ENCODE data around the gene RPS2. TPM values are rescaled to one million over a fixed set of nuclear protein-coding genes. Genes with fewer than 3 reads are reported as not detected.
"Not testable (repeated sequence)": the region's sequence is repeated elsewhere in the genome, so short reads cannot be mapped to it uniquely, and the experiment has no call there.

RPS2 gene
- polyA plus RNA-seq, 1 of the 3 experiments (the other 2 are of a cell fraction): 6,384 TPM

GRCh38 chr16:1959269-1960039 lies 5.2 kb downstream of the RPS2 start, which contains the start of gene NDUFB10 (continued):
- peak; percentile 82 for TF ChIP-seq CHD2 (IDR thresholded peaks at IDR 0.05; ENCODE audit: low read length, partially characterized antibody)
- TF ChIP-seq MEF2A (IDR thresholded peaks at IDR 0.05; ENCODE audit: borderline replicate concordance, low read depth): no peak
- no peak; the same call in 1 of the 2 replicates for TF ChIP-seq MAX (IDR thresholded peaks at IDR 0.05; ENCODE audit: low read depth)
- TF ChIP-seq RAD21 (IDR thresholded peaks at IDR 0.05; ENCODE audit: low read length): peak; percentile 45
- TF ChIP-seq POLR2AphosphoS5 (IDR thresholded peaks at IDR 0.05; ENCODE audit: low read depth, low read length): peak; percentile 91
- no peak for TF ChIP-seq EZH2phosphoT487 (IDR thresholded peaks at IDR 0.05; ENCODE audit: borderline replicate concordance, low read depth)
- TF ChIP-seq SIN3A (IDR thresholded peaks at IDR 0.05; ENCODE audit: borderline replicate concordance, low read depth, low read length): no peak
- TF ChIP-seq TAF1 (IDR thresholded peaks at IDR 0.05; ENCODE audit: borderline replicate concordance, low read depth, low read length): peak; percentile 85; the same call in 1 of the 2 replicates
- TF ChIP-seq YY1 (IDR thresholded peaks at IDR 0.05; ENCODE audit: low read depth): peak; percentile 54; the same call in 1 of the 2 replicates
- TF ChIP-seq MXI1 (IDR thresholded peaks at IDR 0.05; ENCODE audit: low read depth, low read length): peak; percentile 74
- no peak for TF ChIP-seq FOXJ3 (CRISPR knock-in tag; IDR thresholded peaks at IDR 0.05)
- TF ChIP-seq RCOR1 (IDR thresholded peaks at IDR 0.05; ENCODE audit: low read length): no peak
- no peak for TF ChIP-seq FOXM1 (IDR thresholded peaks at IDR 0.05; ENCODE audit: low read depth)
- TF ChIP-seq TCF12 (IDR thresholded peaks at IDR 0.05): no peak

GRCh38 chr16:1958715-1959268 lies 5.8 kb downstream of the RPS2 start:
- H4K20me1 ChIP-seq (ENCODE audit: insufficient read depth): peaks cover 32% of the 10 kb centered on the region

GRCh38 chr16:1958143-1958491 lies 6.5 kb downstream of the RPS2 start:
- WGBS (ENCODE audit: low lambda C conversion rate): no CpG with 5 or more reads among the region's 30 CpGs
- Histone ChIP-seq H4K20me1 (ENCODE audit: insufficient read depth) (peaks cover 26% of the 10 kb centered on the region), H3K79me2 (ENCODE audit: insufficient read depth) (peaks cover 35% of the 10 kb centered on the region), H3K4me1 (ENCODE audit: control insufficient read depth in 1 of 2, insufficient read depth in 2 of 2, low read depth in 1 of 2, low read length in 1 of 2) (peaks cover 0 to 40% of the 10 kb centered on the region in 2 experiments; a peak in 1 of 4 replicates), H3F3A (replicated peaks; ENCODE audit: insufficient read depth) (peaks cover 25% of the 10 kb centered on the region), H3K36me3 (replicated peaks in 1 of 2; ENCODE audit: control insufficient read depth in 1 of 2, insufficient read depth in 2 of 2, low read length in 1 of 2) (peaks cover 11 to 20% of the 10 kb centered on the region in 2 experiments)
- ChIA-PET CTCF (interaction anchor here (0.8 to 2.5 kb wide), 7 partner anchors 8 to 175 kb away, joined by 3 to 8 read pairs (median 4); partner anchors contain the start of genes MSRB1 and NUBP2), POLR2A (interaction anchor here (0.7 kb wide), 1 partner anchor 15 kb away, joined by 3 read pairs; the partner anchor contains the start of gene MSRB1)
- not testable (repeated sequence) for H3K4me2 ChIP-seq; H2AFZ ChIP-seq (ENCODE audit: low read depth); H3K9ac ChIP-seq; H3K27ac ChIP-seq (ENCODE audit: low read depth in 2 of 2, low read length in 1 of 2); H3K4me3 ChIP-seq (ENCODE audit: low read depth in 2 of 2, low read length in 1 of 2); DNase-seq; H3K9me2 ChIP-seq; H3K27me3 ChIP-seq (ENCODE audit: insufficient read depth); H3K9me3 ChIP-seq

More at GRCh38 chr16:1958715-1959268, 5.8 kb downstream of the RPS2 start:
- Histone ChIP-seq H2AFZ (ENCODE audit: low read depth) (peak overlapping the region; percentile 83; the same call in 1 of the 2 replicates), H3K4me1 (ENCODE audit: control insufficient read depth in 1 of 2, insufficient read depth in 2 of 2, low read depth in 1 of 2, low read length in 1 of 2) (peaks cover 0 to 47% of the 10 kb centered on the region in 2 experiments; a peak in 1 of 4 replicates), H3K36me3 (replicated peaks in 1 of 2; ENCODE audit: control insufficient read depth in 1 of 2, insufficient read depth in 2 of 2, low read length in 1 of 2) (peaks cover 18 to 23% of the 10 kb centered on the region in 2 experiments), H3K9ac (no peak overlapping the region), H3F3A (replicated peaks; ENCODE audit: insufficient read depth) (peaks cover 32% of the 10 kb centered on the region), H3K4me3 (ENCODE audit: low read depth in 2 of 2, low read length in 1 of 2) (peak overlapping the region; percentile 58 to 86; a peak in 3 of 4 replicates), H3K9me3 (no peaks in the 10 kb centered on the region), H3K79me2 (ENCODE audit: insufficient read depth) (peaks cover 42% of the 10 kb centered on the region), H3K27me3 (ENCODE audit: insufficient read depth) (no peaks in the 10 kb centered on the region), H3K27ac (ENCODE audit: low read depth in 2 of 2, low read length in 1 of 2) (peak overlapping the region in 1 of 2 experiments; percentile 73; a peak in 3 of 4 replicates), H3K4me2 (peak overlapping the region; percentile 76; the same call in 1 of the 2 replicates), H3K9me2 (no peaks in the 10 kb centered on the region)
- POLR2A ChIA-PET: interaction anchor here (0.7 kb wide), 1 partner anchor 16 kb away, joined by 3 read pairs; the partner anchor contains the start of gene MSRB1
- CTCF ChIA-PET: interaction anchor here (0.8 to 2.5 kb wide), 7 partner anchors 9 to 176 kb away, joined by 3 to 8 read pairs (median 5); partner anchors contain the start of genes MSRB1 and NUBP2
- TF ChIP-seq ZBTB33 (IDR thresholded peaks at IDR 0.05; ENCODE audit: borderline replicate concordance, low read depth) (no peak), TCF12 (IDR thresholded peaks at IDR 0.05) (no peak)
- WGBS (ENCODE audit: low lambda C conversion rate): 49% methylated on average over 10 of the region's 14 CpGs
- no peak for DNase-seq

- H3K9me2 ChIP-seq; H3K4me2 ChIP-seq; H3K9ac ChIP-seq; H3K27ac ChIP-seq (ENCODE audit: low read depth in 2 of 2, low read length in 1 of 2); H3K4me3 ChIP-seq (ENCODE audit: low read depth in 2 of 2, low read length in 1 of 2); H3K9me3 ChIP-seq; POLR2A ChIA-PET; H2AFZ ChIP-seq (ENCODE audit: low read depth); DNase-seq; H3K27me3 ChIP-seq (ENCODE audit: insufficient read depth): not testable (repeated sequence)
- H3K36me3 ChIP-seq (replicated peaks in 1 of 2; ENCODE audit: control insufficient read depth in 1 of 2, insufficient read depth in 2 of 2, low read length in 1 of 2): peaks cover 8 to 15% of the 10 kb centered on the region in 2 experiments
- peaks cover 20% of the 10 kb centered on the region for H4K20me1 ChIP-seq (ENCODE audit: insufficient read depth)
- H3K79me2 ChIP-seq (ENCODE audit: insufficient read depth): peaks cover 30% of the 10 kb centered on the region
- CTCF ChIA-PET: interaction anchor here (1.3 to 2.5 kb wide), 3 partner anchors 14 to 92 kb away, joined by 3 to 8 read pairs (median 3); partner anchors contain the start of gene MSRB1
- peaks cover 0 to 36% of the 10 kb centered on the region in 2 experiments; a peak in 1 of 4 replicates for H3K4me1 ChIP-seq (ENCODE audit: control insufficient read depth in 1 of 2, insufficient read depth in 2 of 2, low read depth in 1 of 2, low read length in 1 of 2)
- 93% methylated on average over 19 of the region's 22 CpGs for WGBS (ENCODE audit: low lambda C conversion rate)
- H3F3A ChIP-seq (replicated peaks; ENCODE audit: insufficient read depth): peaks cover 21% of the 10 kb centered on the region
Observed at GRCh38 chr16:1957434-1958142, 7.0 kb downstream of the RPS2 start.
